CD4-positive, alpha-beta T cell treated with Interferon alpha-2 for 1 hour (primary cell): ENCODE measurements around the gene FRMD3.
"Not testable (repeated sequence)": the region's sequence is repeated elsewhere in the genome, so short reads cannot be mapped to it uniquely, and the experiment has no call there.

ENCODE experiments used
- DNase-seq, 2 donors: peaks; one replicate each; pipeline ENCODE4 v3.0.0-alpha.2; 2020 to 2022

Gene FRMD3

DNA sequence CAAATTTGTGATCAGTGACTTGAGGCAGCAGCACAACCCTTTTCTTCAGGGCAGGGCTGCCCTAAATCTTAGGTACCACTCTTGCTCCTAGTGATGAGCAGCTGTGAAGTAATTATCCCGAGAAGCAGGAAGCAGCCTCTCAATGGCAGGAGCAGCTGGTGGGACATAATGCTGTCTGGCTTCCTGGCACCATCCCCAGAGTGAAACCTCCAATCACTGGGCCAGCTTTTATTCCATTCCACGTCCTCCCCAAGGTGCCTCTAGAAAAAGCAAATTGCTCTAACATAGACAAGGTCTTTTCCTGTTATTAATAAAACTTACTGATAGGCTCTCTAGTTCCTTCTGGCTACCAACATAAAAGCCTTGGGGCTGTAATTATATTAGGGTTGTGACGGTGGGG, 154.0 kb downstream of the FRMD3 start:
- DNase-seq: no peak

DNA sequence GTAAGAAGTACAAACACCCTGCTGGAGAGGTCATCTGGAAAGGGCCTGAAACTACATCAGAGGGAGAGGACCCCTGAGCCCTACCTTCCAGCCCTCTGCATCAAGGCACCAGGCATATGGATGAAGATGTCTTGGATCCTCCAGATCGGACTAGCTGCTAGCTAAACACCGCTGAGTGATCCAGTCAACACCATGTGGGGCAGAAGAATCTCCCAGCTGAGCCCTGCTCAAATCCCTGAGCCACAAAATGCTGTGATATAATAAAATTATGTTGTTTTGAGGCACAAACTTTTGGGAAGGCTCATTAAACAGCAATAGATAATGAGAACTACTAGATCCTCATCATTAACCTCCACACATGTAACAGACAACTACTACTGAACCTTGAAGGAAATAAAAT, 155.2 kb downstream of the FRMD3 start:
- no peak for DNase-seq

DNA sequence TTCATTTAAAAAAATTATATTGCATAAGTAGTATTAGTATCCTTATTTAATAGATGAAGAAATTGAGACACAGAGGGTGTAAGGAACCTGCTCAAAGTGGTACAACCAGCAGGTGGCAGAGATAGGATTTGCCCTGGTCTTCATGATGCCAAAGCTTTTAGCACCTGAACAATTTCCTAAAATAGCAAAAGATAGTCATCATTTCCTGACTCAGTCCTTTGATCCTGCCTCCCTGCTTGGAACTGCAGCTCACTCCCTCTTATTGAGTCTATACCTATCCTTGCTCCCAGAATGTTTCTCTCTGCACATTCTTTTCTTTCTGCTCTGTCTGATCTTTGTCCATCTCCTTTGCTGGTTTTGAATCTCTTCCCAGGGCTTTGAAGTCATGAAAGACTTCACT, 155.8 kb downstream of the FRMD3 start:
- DNase-seq: no peak

DNA sequence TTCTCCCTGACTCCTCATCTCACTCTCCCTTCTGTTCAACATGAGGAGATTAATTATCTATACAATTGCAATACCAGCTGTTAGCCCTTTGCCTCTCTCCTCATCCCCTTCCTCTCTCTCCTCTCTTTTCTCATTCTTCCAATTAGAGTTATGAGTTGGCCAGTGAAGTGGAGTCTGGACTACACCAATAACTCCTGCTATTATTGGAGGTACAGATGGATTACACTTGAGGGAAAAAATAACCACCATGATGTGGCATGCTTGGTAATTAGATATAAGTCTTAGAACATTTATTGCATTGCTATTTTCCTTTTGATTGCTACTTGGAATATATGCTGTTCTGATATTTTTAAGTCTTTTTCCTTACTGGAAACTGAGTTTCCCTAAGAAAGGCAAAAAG, 159.2 kb downstream of the FRMD3 start:
- DNase-seq: no peak

DNA sequence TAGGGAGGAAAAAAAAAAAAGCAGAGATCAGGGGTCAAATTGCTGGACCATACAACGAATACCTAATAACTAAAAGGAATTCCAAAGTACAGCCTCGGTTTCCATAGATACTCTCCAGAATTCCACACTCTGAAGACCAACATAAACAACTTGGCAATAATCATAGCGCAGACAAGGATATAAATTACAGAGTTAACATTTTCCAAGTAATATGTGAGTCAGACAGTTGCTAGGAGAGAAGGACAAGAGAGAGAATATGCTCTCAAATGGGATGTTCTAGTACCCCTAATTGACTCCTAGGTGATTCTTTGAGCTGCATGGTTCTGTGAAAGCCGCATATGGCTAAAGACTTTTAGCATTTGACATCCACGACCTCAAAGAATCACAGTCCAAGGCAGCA, 165.2 kb downstream of the FRMD3 start:
- no peak for DNase-seq

DNA sequence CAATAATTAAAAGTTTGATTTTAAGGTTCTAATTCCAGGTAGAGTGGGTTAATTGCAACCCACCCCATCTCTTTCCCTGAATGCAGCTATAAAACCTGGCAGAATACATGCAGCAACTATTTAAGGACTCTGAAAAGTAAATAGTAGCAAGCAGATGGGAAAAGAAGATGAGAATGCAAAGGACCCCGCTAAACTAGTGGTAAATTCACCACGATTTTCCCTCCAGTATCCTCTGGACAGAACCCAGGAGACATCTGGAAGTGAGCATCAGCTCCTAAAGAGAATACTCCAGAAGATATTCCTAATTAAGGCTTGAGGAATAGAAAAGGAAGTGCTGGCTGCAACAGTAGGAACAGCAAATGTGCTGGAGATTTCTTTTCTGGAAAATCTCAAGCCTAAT, 170.9 kb downstream of the FRMD3 start:
- no peak for DNase-seq

DNA sequence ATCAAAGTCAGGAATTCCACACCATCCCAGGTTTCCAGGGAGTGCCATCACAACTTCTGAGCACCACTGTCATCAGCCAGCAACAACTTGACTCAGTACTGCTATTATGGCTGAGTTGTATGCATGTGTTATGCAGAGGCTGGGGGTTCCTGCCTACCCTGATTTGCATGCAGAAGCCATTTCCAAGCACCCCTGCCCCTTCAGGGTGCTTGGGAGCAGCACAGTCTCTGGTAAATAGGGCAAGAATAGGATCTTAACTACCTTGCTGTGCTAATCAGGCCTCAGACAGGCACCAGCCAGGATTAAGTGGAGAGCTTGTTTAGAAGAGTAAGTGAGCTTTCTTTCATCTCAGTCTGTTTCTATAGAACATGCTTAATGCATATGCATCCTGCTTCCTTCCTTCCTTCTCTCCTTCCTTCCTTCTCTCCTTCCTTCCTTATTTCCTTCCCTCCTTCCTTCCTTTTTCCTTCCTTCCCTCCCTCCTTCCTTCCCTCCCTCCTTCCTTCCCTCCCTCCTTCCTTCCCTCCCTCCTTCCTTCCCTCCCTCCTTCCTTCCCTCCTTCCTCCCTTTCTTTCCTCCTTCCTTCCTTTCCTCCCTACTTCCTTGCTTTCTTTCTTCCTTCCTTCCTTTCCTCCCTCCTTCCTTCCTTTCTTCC, 175.7 kb downstream of the FRMD3 start:
- no peak for DNase-seq

DNA sequence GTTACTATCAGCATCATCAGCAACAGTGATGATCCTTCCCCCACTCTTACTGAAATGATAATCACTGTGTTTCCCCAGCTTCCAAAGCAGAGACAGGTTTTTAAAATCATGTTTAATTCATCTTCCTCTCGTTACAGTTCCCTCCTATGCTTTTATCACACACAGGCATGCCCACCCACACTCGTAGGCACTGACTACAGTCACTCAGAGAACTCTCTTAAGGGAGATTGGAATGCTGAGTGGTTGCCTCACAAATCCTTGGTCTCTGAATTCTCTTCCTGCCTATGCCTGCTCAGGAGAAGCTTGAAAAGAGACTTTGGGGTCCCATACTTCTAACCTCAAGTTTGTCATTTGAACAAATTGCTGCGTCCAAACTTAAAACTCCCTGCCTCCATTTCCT, 179.2 kb downstream of the FRMD3 start:
- DNase-seq: no peak

DNA sequence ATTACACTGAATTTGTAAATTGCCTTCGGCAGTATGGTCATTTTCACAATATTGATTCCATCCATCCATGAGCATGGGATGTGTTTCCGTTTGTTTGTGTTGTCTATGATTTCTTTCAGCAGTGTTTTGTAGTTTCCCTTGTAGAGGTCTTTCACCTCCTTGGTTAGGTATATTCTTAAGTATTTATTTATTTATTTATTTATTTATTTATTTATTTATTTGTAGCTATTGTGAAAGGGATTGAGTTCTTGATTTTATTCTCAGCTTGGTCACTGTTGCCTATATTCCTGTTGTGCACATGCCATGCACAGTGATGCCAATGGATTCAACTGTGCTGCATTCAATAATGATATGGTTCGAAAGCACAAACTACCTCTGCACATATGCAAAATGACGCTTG, 179.7 kb downstream of the FRMD3 start:
- DNase-seq: not testable (repeated sequence)

DNA sequence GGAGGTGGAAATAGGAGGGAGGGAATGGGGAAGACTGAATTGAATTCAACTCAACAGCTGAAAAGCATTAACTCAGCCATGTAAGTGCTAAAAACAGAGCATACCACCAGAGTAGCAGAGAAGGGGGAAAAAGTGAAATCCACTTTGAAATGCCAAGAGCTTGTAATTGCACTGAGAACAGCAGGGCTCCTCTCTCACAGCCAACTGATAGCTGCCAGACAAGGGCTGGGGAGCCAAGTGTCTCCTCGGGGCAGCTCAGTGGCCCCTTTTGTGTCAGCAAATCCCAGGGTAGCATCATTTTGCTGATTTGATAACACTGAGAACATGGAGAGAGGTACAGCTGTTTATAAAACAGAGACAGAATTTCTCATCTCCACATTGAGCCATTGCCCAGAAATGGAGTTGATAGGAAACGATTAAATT, 182.5 kb downstream of the FRMD3 start:
- no peak for DNase-seq

DNA sequence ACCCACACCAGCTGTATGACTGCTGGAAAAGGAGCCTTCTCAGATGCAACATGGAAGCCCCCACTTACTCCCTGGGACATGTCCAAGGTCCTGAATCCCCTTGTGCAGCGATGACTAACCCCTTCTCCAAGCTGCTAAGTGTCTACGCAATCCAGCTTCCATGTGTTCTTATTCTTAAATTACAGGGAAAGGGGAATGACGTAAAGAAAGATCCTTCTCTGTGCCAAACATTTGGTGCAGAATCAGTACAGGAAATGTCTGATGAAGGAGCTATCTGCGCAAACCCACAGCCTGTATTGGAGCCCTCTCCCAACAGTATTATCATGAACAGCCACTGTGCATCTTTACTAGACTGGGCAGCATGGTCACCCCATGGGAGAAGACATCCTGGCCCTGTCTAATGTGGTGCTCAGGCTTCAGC, 183.2 kb downstream of the FRMD3 start:
- no peak for DNase-seq

DNA sequence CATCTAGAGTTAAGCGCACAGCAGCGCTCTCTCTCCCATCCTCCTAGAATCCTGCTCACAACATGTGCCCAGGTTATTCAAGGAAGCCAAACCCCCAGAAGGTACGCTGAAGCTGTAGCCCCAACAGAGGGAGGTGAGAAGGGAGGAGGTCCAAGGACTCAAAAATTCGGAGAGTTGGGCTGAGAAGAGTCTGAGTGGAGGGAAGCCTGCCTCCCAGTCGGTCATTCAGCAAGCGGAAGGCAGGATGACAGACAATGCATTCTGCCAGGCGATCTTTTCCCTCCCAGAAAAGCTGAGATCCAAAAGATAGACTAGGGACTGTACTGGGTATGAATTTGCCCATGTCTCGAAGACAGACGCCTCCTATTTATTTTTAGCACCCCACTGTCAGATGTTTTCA, 189.2 kb downstream of the FRMD3 start:
- DNase-seq: no peak

DNA sequence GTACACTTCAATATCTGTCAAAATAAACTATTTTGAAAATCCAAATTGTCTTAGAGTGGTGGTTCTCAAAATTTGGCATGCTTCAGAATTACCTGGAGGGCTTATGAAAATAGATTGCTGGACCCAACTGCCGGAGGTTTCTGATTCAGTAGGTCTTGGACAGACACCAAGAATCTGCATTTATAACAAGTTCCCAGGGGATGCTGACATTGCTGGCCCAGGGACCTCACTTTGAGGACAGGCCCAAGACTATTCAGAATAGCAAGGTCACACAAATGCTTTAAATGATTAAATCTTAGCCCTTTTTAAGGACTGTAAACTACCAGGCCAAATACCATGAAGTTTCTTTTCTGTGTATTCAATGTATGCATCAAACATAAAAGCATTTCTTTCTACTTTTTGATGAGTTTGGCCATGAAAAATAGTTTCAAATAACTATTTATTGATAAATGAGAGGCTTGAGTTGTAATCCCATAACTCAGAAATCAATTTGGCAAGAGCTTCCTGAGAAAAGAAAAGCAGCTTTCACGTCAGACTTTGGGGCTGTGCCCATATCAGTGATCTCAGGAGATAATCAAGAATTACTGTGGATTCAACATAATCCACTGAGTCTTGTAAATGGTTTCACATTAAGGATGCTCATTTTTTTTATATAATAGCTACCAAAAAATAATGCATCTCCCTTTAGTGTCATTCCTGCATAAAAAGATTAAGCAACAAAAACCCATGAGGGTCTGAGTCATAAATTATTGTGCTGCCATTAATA, 191.4 kb downstream of the FRMD3 start:
- no peak for DNase-seq

DNA sequence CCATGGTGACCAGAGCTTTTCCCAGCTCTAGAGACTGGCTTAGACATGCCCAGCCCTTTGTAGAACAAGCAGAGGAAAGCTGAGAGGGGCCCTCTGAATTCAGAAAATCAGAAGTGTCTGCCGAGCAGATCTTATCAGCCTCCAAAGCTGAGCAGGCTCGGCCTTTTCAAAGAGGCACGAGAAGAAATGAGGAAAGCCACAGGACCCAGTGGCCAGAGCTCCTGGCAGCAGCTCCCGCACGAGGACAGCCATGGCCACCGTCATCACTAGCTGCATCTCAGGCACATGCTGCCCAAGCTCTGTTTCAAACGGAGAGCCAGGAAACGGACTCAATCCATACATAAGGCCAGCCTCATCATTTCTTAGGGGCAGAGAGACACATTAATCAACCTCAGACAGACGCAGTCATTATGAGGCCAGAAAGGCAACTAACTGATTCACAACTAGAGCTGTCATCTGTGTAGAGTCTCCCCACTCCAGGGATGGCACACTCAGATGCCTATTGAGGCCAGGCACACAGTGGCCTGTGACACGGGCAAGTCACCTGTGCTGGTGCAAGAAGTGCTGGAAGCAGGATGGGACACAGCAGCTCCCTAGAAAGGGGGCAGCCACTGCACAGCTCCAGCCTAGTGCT, 194.7 kb downstream of the FRMD3 start:
- no peak for DNase-seq

DNA sequence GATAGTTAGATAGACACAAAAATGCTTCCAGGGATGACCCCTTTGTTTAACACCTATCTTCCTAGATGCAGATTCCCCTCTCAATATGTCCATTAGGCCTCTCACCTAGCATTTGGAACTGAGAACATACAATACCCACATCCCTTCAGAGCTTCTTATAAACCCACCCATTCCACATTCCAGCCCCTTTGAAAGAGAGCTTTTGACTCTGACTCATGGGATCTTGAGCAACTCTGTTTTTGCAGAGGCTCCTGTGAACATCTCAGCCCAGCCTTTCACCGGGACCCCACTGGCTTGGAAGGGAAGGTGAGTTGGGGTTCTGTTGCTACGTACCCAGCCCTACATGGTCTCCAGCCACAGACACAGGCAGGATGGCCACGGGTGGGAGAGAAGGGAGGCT, 195.5 kb downstream of the FRMD3 start:
- no peak for DNase-seq

DNA sequence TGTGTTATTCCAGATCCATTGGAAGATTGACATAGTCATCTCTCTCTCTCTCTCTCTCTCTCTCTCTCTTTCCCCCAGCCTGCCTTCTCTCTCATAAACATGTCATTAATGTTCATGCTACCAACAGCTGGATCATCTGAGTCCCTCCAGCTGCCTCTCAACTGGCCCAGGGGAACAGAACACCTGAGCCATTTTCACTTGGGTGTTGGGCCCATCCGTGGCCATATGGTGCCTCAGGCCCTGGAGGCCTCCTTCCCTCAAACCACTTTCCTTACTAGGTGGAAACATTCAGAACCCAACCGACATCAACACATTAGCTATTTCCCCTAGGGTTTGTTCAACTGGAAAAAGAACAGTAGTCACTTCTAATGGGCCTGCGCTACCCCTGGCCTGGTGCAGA, 196.2 kb downstream of the FRMD3 start:
- DNase-seq: no peak

DNA sequence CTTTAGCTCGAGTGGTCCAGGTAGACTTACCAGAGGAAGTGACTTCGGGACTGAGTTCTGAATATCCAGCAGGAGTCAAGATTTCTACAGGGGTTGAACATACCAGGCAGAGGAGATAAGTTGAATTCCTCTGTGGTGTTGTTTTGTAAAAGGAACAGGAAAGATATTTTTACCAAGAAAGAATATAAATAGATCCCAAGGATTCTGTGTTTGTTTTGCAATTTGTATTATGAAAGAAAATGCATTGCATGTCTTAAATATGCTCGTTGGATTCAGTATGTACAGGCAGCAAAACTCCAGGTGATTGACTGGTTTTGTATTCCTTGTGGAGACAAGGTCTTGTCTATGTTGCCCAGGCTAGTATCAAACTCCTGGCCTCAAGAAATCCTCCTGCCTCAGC, 197.8 kb downstream of the FRMD3 start:
- no peak for DNase-seq

DNA sequence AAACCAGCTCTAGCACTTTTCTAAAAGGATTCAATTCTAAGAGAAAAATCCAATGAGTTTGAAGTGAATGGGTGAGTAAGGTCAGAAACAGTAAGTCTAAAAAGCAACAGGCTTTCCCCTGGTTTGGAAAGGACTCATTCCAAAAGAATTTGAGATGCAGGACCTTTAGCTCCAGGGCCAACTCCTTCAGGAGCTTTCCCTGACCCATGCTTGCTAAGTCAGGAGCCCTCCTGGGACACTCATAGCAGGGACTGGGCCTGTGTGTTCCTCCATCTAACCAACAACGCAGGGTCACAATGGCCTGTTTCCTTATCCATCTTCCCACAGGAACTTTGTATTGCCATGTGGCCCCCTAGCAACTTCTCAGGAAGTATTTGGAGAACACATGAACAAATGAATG, 198.8 kb downstream of the FRMD3 start:
- no peak for DNase-seq

DNA sequence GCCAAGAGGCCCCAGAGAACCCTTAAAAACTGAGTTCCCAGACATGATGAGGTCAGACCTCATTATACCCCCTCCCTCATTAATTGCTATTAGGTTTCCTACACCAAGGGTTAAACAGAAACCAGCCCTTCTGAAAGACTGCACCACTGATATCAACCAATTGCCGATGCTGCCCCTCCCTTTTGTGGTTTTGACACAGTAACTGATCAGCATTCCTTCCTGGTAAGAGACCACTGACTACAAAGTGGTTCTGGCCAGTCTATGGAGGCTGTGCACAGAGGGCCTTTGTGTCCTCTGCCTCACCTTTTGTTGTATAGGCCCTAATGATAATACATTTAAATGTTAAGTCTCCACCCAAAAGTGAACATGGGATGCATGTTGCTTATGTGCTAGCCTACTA, 201.5 kb downstream of the FRMD3 start:
- DNase-seq: no peak

DNA sequence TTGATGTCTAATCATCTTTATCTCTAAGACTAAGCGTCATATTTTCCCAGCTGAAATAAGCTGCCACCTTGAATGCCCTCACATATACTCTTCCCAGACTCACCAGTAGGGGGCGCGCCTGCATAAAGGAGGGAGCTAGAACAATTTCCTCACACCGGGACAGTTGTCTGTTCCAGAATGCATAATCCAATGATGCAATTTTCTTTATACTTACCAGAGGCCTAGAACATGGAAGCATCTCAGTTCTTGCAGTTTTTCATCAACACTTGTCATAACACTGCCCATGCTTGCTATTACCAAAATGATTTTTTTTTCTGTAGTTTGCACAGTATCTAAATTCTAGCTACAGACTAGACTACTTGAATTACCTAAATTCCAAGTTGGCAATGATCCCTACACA, 203.9 kb downstream of the FRMD3 start:
- DNase-seq: peak; percentile 53 to 63

DNA sequence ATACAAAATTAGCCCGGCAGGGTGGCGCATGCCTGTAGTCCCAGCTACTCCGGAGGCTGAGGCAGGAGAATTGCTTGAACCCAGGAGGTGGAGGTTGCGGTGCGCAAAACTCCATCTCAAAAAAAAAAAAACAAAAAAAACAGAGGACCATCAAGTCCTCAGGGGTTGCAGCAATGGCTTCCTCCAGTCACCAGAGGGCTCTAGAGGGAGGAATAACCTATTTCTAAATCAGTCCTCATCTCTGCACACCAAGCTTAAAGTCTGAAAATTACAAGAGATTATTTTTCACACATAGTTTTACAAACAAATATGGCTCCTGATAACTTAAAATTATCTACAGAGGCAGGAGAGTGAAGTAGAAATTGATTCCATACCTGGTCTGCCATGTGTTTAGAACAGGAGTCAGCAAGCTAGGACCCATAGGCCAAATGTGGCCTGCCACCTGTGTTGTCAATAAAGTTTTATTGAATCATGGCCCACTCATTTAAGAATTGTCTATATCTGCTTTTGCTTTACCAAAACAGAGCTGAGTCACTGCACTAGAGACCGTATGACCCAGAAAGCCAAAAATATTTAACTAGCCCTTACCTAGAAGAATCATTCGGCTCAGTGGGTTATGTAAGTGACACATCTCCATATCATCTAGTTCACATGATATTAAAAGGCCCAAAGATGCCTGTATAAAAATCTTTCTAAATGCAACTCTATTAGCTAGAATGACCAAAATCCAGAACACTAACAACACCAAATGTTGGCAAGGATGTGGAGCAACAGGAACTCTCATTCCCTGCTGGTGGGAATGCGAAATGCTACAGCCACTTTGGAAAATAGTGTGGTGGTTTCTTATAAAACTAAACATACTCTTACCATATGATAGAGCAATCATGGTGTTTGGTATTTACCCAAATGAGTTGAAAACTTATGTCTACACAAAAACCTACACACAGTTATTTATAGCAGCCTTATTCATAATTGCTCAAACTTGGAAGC, 207.7 kb downstream of the FRMD3 start:
- no peak for DNase-seq

DNA sequence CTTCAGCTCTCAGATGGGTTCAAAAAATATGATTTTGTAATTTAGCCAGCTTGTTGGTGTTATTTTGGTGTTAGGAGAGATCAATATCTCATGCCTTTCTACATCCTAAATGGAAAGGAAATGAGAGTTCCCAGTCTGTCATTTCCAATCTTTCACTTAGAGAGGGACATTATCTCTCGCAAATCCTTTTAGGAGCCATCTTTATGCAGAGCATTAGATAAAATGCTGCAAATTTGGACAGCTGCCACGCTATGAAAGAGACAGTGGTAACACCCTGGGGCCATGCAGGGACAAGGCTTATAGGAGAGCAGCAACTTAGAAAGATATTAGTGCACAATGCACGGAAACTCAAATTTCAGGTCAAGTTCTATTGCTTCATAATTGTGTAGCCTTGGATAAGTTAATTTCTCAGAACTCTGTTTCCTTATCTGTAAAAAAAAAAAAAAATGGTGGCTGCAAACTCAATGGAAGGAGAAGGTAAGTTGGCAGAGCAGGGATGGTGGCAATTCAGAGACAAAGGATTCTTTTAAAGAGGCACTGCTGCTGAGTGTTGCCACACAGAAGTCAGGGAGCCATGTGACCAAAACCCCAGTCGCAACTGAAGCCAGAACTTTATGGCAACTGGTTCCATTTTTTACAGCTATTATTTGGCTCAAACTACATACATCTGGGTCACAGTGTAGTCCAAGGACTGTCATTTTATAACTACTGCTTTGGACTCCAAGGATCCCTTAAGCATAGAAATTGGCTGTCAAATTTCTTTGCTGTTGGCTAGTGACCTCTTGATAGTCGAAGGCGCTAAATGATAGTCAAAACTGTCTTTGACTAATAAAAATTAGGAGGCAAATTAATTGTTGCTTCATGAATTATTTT, 210.2 kb downstream of the FRMD3 start:
- DNase-seq: no peak
